Glutamatergic neuron (in vitro differentiated cells): Measurements from ENCODE around the gene FAF2. TPM values are rescaled to one million over a fixed set of nuclear protein-coding genes. Genes with fewer than 3 reads are reported as not detected.

Experiments
- DNase-seq: peaks from one replicate; pipeline ENCODE4 v3.0.0; 2022
- H3K27ac Mint-ChIP-seq: one replicate; pipeline ENCODE4 v1.8.0; 2020; ENCODE audit warnings: mild to moderate bottlenecking, mixed read lengths, inconsistent platforms; ENCODE audit not compliant: unreplicated experiment
- H3K27me3 Mint-ChIP-seq: one replicate; pipeline ENCODE4 v1.8.0; 2020; ENCODE audit warnings: mild to moderate bottlenecking, moderate library complexity, mixed read lengths, inconsistent platforms; ENCODE audit not compliant: unreplicated experiment
- H3K36me3 Mint-ChIP-seq: one replicate; pipeline ENCODE4 v1.8.0; 2020; ENCODE audit warnings: mild to moderate bottlenecking, mixed read lengths, inconsistent platforms; ENCODE audit not compliant: unreplicated experiment
- H3K4me1 Mint-ChIP-seq: one replicate; pipeline ENCODE4 v1.8.0; 2020; ENCODE audit warnings: mild to moderate bottlenecking, low read depth, mixed read lengths, inconsistent platforms; ENCODE audit not compliant: unreplicated experiment
- H3K4me3 Mint-ChIP-seq: one replicate; pipeline ENCODE4 v1.8.0; 2020; ENCODE audit warnings: mild to moderate bottlenecking, mixed read lengths, inconsistent platforms; ENCODE audit not compliant: unreplicated experiment
- H3K9me3 Mint-ChIP-seq: one replicate; pipeline ENCODE4 v1.8.0; 2020; ENCODE audit warnings: mild to moderate bottlenecking, moderate library complexity, mixed read lengths, inconsistent platforms; ENCODE audit not compliant: unreplicated experiment
- CTCF ChIP-seq: fragments of 200-600 bp; sonication (generic); IDR thresholded peaks from one replicate; pipeline ENCODE4 v1.5.0; 2021; ENCODE audit not compliant: partially characterized antibody, unreplicated experiment
- total RNA-seq: library from RNA; stranded (reverse); fragmentation: NEBNext Ultra II Directional; extraction: Animal tissue kit (Norgen Biotek cat#: 25700); gene quantifications from one replicate; pipeline ENCODE4 v1.2.1, GENCODE V29; 2021; ENCODE audit not compliant: unreplicated experiment

FAF2 gene
- total RNA-seq, 1 donor from 2014 or later: 52.9 TPM

- peaks cover 2% of the 10 kb centered on the region for H3K27me3 Mint-ChIP-seq
- H3K36me3 Mint-ChIP-seq: no peaks in the 10 kb centered on the region
- peaks cover 7% of the 10 kb centered on the region for H3K9me3 Mint-ChIP-seq
- DNase-seq: no peak
- no peak for TF ChIP-seq CTCF
- H3K4me3 Mint-ChIP-seq: no peak overlapping the region
- H3K4me1 Mint-ChIP-seq: peaks cover 12% of the 10 kb centered on the region
- H3K27ac Mint-ChIP-seq: no peak overlapping the region
Observed at GRCh38 chr5:176410486-176411180, 37.6 kb upstream of the FAF2 start.

GRCh38 chr5:176412517-176413254 is 35.5 kb upstream of the FAF2 start:
- H3K4me3 Mint-ChIP-seq: no peak overlapping the region
- peaks cover 10% of the 10 kb centered on the region for H3K9me3 Mint-ChIP-seq

GRCh38 chr5:176413255-176413565 is 35.0 kb upstream of the FAF2 start:
- no peak overlapping the region for H3K4me3 Mint-ChIP-seq
- H3K4me1 Mint-ChIP-seq: peaks cover 17% of the 10 kb centered on the region
- H3K9me3 Mint-ChIP-seq: peaks cover 10% of the 10 kb centered on the region
- H3K27me3 Mint-ChIP-seq: peaks cover 2% of the 10 kb centered on the region
- H3K27ac Mint-ChIP-seq: peak overlapping the region; percentile 6
- DNase-seq: no peak
- TF ChIP-seq CTCF: no peak
- no peaks in the 10 kb centered on the region for H3K36me3 Mint-ChIP-seq

More at GRCh38 chr5:176412517-176413254, 35.5 kb upstream of the FAF2 start:
- DNase-seq: no peak
- Mint-ChIP-seq H3K36me3 (no peaks in the 10 kb centered on the region), H3K27me3 (peaks cover 2% of the 10 kb centered on the region), H3K27ac (peak overlapping the region; percentile 68), H3K4me1 (peaks cover 17% of the 10 kb centered on the region)
- no peak for TF ChIP-seq CTCF

- Mint-ChIP-seq H3K4me3 (peak overlapping the region; percentile 55), H3K36me3 (no peaks in the 10 kb centered on the region), H3K4me1 (peaks cover 17% of the 10 kb centered on the region), H3K9me3 (peaks cover 10% of the 10 kb centered on the region), H3K27ac (no peak overlapping the region), H3K27me3 (peaks cover 2% of the 10 kb centered on the region)
- no peak for TF ChIP-seq CTCF
- DNase-seq: no peak
Observed at GRCh38 chr5:176413709-176414191, 34.4 kb upstream of the FAF2 start.

- Mint-ChIP-seq H3K9me3 (peaks cover 10% of the 10 kb centered on the region), H3K27me3 (peaks cover 2% of the 10 kb centered on the region), H3K4me1 (peaks cover 17% of the 10 kb centered on the region), H3K27ac (no peak overlapping the region), H3K4me3 (peak overlapping the region; percentile 85), H3K36me3 (no peaks in the 10 kb centered on the region)
- no peak for TF ChIP-seq CTCF
- DNase-seq: no peak
Observed at GRCh38 chr5:176414704-176415103, 33.5 kb upstream of the FAF2 start.
